HepG2 (cell line): ENCODE data around the gene TRAPPC10. TPM values are rescaled to one million over a fixed set of nuclear protein-coding genes. Genes with fewer than 3 reads are reported as not detected.

Source experiments
- CENPX ChIP-seq: sonication (generic); formaldehyde crosslinking; IDR thresholded peaks from 2 replicates; pipeline ENCODE4 v1.9.0; 2021; ENCODE audit warnings: mild to moderate bottlenecking, missing genetic modification reagents, moderate library complexity
- ERF ChIP-seq: IDR thresholded peaks from 2 replicates; pipeline ENCODE4 v1.6.1; 2018; ENCODE audit warnings: missing biosample characterization, missing genetic modification reagents
- FOXM1 ChIP-seq: sonication (generic); formaldehyde crosslinking; IDR thresholded peaks from 2 replicates; pipeline ENCODE4 v1.5.0; 2020; ENCODE audit warnings: missing genetic modification reagents
- GLMP ChIP-seq: sonication (generic); formaldehyde crosslinking; IDR thresholded peaks from 2 replicates; pipeline ENCODE4 v1.9.0; 2021; ENCODE audit warnings: missing genetic modification reagents, mild to moderate bottlenecking, borderline replicate concordance
- HDAC1 ChIP-seq: sonication (generic); formaldehyde crosslinking; IDR thresholded peaks from 2 replicates; pipeline ENCODE4 v1.5.1; 2020; ENCODE audit warnings: mild to moderate bottlenecking, missing genetic modification reagents
- MAZ ChIP-seq, 2 experiments: sonication (generic) in 1 of 2; formaldehyde crosslinking in 1 of 2; IDR thresholded peaks; 2 replicates each; pipeline versions ENCODE4 v1.5.0 to v1.6.1; 2012 to 2020; ENCODE audit warnings: low read depth in 2 of 2, mild to moderate bottlenecking in 2 of 2, borderline replicate concordance in 1 of 2, improper control_type of control experiment in 1 of 2, low read length in 1 of 2, missing genetic modification reagents in 1 of 2, moderate library complexity in 1 of 2
- MXI1 ChIP-seq: IDR thresholded peaks from 3 replicates; pipeline ENCODE4 v1.6.1; 2012; ENCODE audit warnings: low read depth, low read length, inconsistent platforms, borderline replicate concordance
- NONO ChIP-seq, 2 experiments: fragments of 450-650 bp in 1 of 2; sonication (generic) in 1 of 2; formaldehyde crosslinking in 1 of 2; IDR thresholded peaks in 1 of 2; conservative IDR thresholded peaks in 1 of 2; 2 replicates each; pipeline versions ENCODE4 v1.6.1 to v1.8.0; 2017 to 2022; ENCODE audit warnings: mild to moderate bottlenecking in 1 of 2, missing genetic modification reagents in 1 of 2, moderate library complexity in 1 of 2
- PAWR ChIP-seq: sonication (generic); formaldehyde crosslinking; IDR thresholded peaks from 2 replicates; pipeline ENCODE4 v1.4.0; 2020; ENCODE audit warnings: missing genetic modification reagents, mild to moderate bottlenecking, borderline replicate concordance
- RARA ChIP-seq: IDR thresholded peaks from 2 replicates; pipeline ENCODE4 v1.6.1; 2016; ENCODE audit warnings: missing genetic modification reagents, missing compliant biosample characterization
- SNAI1 ChIP-seq: sonication (generic); formaldehyde crosslinking; IDR thresholded peaks from 2 replicates; pipeline ENCODE4 v1.5.0; 2020; ENCODE audit warnings: mild to moderate bottlenecking, missing genetic modification reagents, borderline replicate concordance
- SP4 ChIP-seq: sonication (generic); formaldehyde crosslinking; IDR thresholded peaks from 2 replicates; pipeline ENCODE4 v1.8.1; 2023; ENCODE audit warnings: mild to moderate bottlenecking, missing genetic modification reagents
- STAG1 ChIP-seq: sonication (generic); formaldehyde crosslinking; IDR thresholded peaks from 2 replicates; pipeline ENCODE4 v1.4.0; 2020; ENCODE audit warnings: missing genetic modification reagents
- TARDBP ChIP-seq: sonication (generic); formaldehyde crosslinking; IDR thresholded peaks from 2 replicates; pipeline ENCODE4 v1.8.0; 2022; ENCODE audit warnings: mild to moderate bottlenecking, missing genetic modification reagents
- YEATS2 ChIP-seq: sonication (generic); formaldehyde crosslinking; IDR thresholded peaks from 2 replicates; pipeline ENCODE4 v1.4.0; 2020; ENCODE audit warnings: missing genetic modification reagents, borderline replicate concordance
- ZNF354B ChIP-seq: sonication (generic); formaldehyde crosslinking; IDR thresholded peaks from 2 replicates; pipeline ENCODE4 v1.8.0; 2022; ENCODE audit warnings: mild to moderate bottlenecking, missing genetic modification reagents
- ZNF543 ChIP-seq: sonication (generic); formaldehyde crosslinking; IDR thresholded peaks from 2 replicates; pipeline ENCODE4 v1.4.0; 2020; ENCODE audit warnings: mild to moderate bottlenecking, missing genetic modification reagents
- ZNF580 ChIP-seq: IDR thresholded peaks from 2 replicates; pipeline ENCODE4 v1.6.1; 2016; ENCODE audit warnings: low read depth, borderline replicate concordance
- ZNF709 ChIP-seq: sonication (generic); formaldehyde crosslinking; IDR thresholded peaks from 2 replicates; pipeline ENCODE4 v1.5.0; 2020; ENCODE audit warnings: mild to moderate bottlenecking, missing genetic modification reagents
- ZNF720 ChIP-seq: sonication (generic); formaldehyde crosslinking; IDR thresholded peaks from 2 replicates; pipeline ENCODE4 v1.4.0; 2020; ENCODE audit warnings: missing genetic modification reagents
- ZNF746 ChIP-seq: sonication (generic); formaldehyde crosslinking; IDR thresholded peaks from 2 replicates; pipeline ENCODE4 v1.8.0; 2022; ENCODE audit warnings: mild to moderate bottlenecking, missing genetic modification reagents
- polyA plus RNA-seq, 8 experiments: library from polyadenylated mRNA; depleted of rRNA in 3 of 8; stranded (reverse) in 7 of 8; unstranded in 1 of 8; fragments of >200 nt; fragmentation: Illumina TruSeq in 4 of 8; extraction: Trizol in 4 of 8; gene quantifications; 2 replicates each; pipeline versions ENCODE4 v1.2.1 to v1.2.3, GENCODE V29; 2011 to 2016; ENCODE audit warnings: low read depth in 4 of 8, missing spikeins in 1 of 8, mixed read lengths in 1 of 8; ENCODE audit not compliant: insufficient read depth in 1 of 8
- total RNA-seq, 5 experiments: library from RNA; depleted of rRNA; stranded (reverse); fragments of >200 nt; fragmentation: Illumina TruSeq; extraction: Trizol; gene quantifications; 2 replicates each; pipeline ENCODE4 v1.2.3, GENCODE V29; 2016; ENCODE audit warnings: low read depth in 1 of 5
- TF ChIP-seq, protein P1 (sequence below): sonication (generic); formaldehyde crosslinking; IDR thresholded peaks from 2 replicates; pipeline ENCODE4 v1.9.0; 2021; ENCODE audit warnings: missing genetic modification reagents, borderline replicate concordance
- TF ChIP-seq, protein P2 (sequence below): sonication (generic); formaldehyde crosslinking; IDR thresholded peaks from 2 replicates; pipeline ENCODE4 v1.9.0; 2022; ENCODE audit warnings: missing genetic modification reagents, mild to moderate bottlenecking, borderline replicate concordance

The TRAPPC10 gene
- total and polyA plus RNA-seq, 2 of the 13 experiments (the other 11 are each of a cell fraction or from before 2014, with no cell fraction given): 10.6 to 16.5 TPM

DNA sequence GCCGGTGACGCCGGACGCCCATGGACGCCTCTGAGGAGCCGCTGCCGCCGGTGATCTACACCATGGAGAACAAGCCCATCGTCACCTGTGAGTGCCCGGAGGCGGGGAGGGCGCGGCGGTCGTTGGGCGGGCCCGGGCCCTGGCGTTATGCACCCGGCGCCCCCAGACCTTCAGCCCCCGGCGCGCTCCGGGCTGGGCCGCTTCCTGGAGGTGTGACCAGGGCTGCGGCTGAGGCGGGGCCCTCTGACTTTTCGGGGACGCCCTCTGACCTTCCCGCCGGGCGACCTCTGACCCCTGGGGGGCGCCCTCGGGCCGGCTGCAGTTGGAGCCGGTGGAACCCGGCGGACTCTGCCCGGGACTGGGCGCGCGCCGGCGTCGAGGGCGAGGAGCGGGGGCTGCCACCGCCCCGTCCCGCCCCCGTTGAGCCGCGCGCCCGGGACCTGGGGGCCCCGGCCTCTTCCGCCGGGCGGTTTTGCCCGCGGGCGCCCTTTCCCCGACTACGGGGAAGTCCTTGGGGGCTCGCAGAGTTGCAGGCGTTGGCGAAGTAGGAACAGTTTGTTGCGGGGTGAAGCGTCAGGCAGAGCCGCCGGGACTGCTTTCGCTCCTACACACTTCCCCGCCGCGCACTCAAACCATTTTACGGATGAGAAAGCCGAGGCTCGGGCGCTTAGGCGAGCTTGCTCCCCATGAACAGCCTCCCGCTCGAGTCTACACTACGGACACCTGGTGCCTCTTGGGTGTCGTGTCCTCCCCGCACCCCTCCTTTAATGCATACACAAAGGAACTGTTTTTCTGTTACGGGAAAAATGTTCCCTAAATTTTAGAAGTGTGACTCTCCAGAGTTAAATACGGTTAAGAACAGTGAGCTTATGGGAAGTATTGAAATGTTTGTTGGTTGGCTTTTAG lies 618 bp downstream of the TRAPPC10 start (continued):
- TF ChIP-seq ERF (CRISPR knock-in tag): peak; percentile 5; the same call in 1 of the 2 replicates
- no peak for TF ChIP-seq ZNF354B (CRISPR knock-in tag)
- TF ChIP-seq TARDBP: peak; percentile 32; the same call in 1 of the 2 replicates
- TF ChIP-seq CENPX (CRISPR knock-in tag): no peak
- no peak for TF ChIP-seq ZNF746 (CRISPR knock-in tag)
- peak; percentile 52 for TF ChIP-seq STAG1 (CRISPR knock-in tag)
- peak; percentile 42; the same call in 1 of the 2 replicates for TF ChIP-seq SP4 (CRISPR knock-in tag)
- no peak for TF ChIP-seq ZNF580 (CRISPR knock-in tag)
- TF ChIP-seq, protein P1, sequence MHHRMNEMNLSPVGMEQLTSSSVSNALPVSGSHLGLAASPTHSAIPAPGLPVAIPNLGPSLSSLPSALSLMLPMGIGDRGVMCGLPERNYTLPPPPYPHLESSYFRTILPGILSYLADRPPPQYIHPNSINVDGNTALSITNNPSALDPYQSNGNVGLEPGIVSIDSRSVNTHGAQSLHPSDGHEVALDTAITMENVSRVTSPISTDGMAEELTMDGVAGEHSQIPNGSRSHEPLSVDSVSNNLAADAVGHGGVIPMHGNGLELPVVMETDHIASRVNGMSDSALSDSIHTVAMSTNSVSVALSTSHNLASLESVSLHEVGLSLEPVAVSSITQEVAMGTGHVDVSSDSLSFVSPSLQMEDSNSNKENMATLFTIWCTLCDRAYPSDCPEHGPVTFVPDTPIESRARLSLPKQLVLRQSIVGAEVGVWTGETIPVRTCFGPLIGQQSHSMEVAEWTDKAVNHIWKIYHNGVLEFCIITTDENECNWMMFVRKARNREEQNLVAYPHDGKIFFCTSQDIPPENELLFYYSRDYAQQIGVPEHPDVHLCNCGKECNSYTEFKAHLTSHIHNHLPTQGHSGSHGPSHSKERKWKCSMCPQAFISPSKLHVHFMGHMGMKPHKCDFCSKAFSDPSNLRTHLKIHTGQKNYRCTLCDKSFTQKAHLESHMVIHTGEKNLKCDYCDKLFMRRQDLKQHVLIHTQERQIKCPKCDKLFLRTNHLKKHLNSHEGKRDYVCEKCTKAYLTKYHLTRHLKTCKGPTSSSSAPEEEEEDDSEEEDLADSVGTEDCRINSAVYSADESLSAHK (CRISPR knock-in tag): no peak
- TF ChIP-seq MXI1: peak; percentile 38; the same call in 1 of the 3 replicates
- no peak for TF ChIP-seq GLMP (CRISPR knock-in tag)
- no peak for TF ChIP-seq NONO (IDR thresholded peaks at IDR 0.05)
- TF ChIP-seq NONO (CRISPR knock-in tag; conservative IDR thresholded peaks at IDR 0.05): peak; percentile 36; the same call in 1 of the 2 replicates
- TF ChIP-seq, protein P2, sequence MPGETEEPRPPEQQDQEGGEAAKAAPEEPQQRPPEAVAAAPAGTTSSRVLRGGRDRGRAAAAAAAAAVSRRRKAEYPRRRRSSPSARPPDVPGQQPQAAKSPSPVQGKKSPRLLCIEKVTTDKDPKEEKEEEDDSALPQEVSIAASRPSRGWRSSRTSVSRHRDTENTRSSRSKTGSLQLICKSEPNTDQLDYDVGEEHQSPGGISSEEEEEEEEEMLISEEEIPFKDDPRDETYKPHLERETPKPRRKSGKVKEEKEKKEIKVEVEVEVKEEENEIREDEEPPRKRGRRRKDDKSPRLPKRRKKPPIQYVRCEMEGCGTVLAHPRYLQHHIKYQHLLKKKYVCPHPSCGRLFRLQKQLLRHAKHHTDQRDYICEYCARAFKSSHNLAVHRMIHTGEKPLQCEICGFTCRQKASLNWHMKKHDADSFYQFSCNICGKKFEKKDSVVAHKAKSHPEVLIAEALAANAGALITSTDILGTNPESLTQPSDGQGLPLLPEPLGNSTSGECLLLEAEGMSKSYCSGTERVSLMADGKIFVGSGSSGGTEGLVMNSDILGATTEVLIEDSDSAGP (CRISPR knock-in tag): no peak; the same call in 1 of the 2 replicates
- TF ChIP-seq MAZ (IDR thresholded peaks at IDR 0.05; ENCODE audit: borderline replicate concordance, low read depth, low read length): 0 out of 2 replicates have a peak, but pooled peaks have one; percentile 48
- TF ChIP-seq MAZ (CRISPR knock-in tag; IDR thresholded peaks at IDR 0.05; ENCODE audit: low read depth): no peak; the same call in 1 of the 2 replicates
- TF ChIP-seq ZNF720 (CRISPR knock-in tag): no peak
- TF ChIP-seq PAWR (CRISPR knock-in tag): no peak
- TF ChIP-seq ZNF543 (CRISPR knock-in tag): 0 out of 2 replicates have a peak, but pooled peaks have one; percentile 18
- no peak for TF ChIP-seq SNAI1 (CRISPR knock-in tag)
- 0 out of 2 replicates have a peak, but pooled peaks have one; percentile 30 for TF ChIP-seq ZNF709 (CRISPR knock-in tag)
- no peak for TF ChIP-seq FOXM1 (CRISPR knock-in tag)
- TF ChIP-seq HDAC1 (CRISPR knock-in tag): peak; percentile 56; the same call in 1 of the 2 replicates
- TF ChIP-seq RARA (CRISPR knock-in tag): 0 out of 2 replicates have a peak, but pooled peaks have one; percentile 54
- no peak for TF ChIP-seq YEATS2
